Nephron (organoid): ENCODE results near the gene DMRT2.
A peak's percentile ranks its signal among the peaks of the same experiment; 100 is the strongest.

ENCODE experiments used
- H3K27ac Mint-ChIP-seq, 3 experiments: 2 replicates each; pipeline ENCODE4 v1.8.0; 2020; ENCODE audit warnings: mixed read lengths in 3 of 3, mild to moderate bottlenecking in 2 of 3, moderate library complexity in 1 of 3
- H3K27me3 Mint-ChIP-seq: 2 replicates; pipeline ENCODE4 v1.8.0; 2021; ENCODE audit warnings: low read depth, mild to moderate bottlenecking, moderate library complexity, mixed read lengths
- H3K36me3 Mint-ChIP-seq: 2 replicates; pipeline ENCODE4 v1.8.0; 2020; ENCODE audit warnings: low read depth, mixed read lengths
- H3K4me1 Mint-ChIP-seq: 2 replicates; pipeline ENCODE4 v1.8.0; 2020; ENCODE audit warnings: mixed read lengths
- H3K4me3 Mint-ChIP-seq, 3 experiments: 2 replicates each; pipeline ENCODE4 v1.8.0; 2020; ENCODE audit warnings: mild to moderate bottlenecking in 3 of 3, mixed read lengths in 3 of 3, moderate library complexity in 2 of 3
- H3K9me3 Mint-ChIP-seq: 2 replicates; pipeline ENCODE4 v1.8.0; 2020; ENCODE audit warnings: mixed read lengths
- TF ChIP-seq, protein P1 (sequence below), 3 experiments: fragments of 200-600 bp; sonication (generic); IDR thresholded peaks; one replicate each; pipeline ENCODE4 v1.5.0; 2021; ENCODE audit warnings: antibody characterized with exemption in 3 of 3; ENCODE audit not compliant: unreplicated experiment in 3 of 3

Gene DMRT2

GRCh38 chr9:1039589-1039988 is 10.6 kb upstream of the DMRT2 start:
- peaks cover 75% of the 10 kb centered on the region for H3K27me3 Mint-ChIP-seq
- H3K27ac Mint-ChIP-seq = no peak overlapping the region
- peak overlapping the region in 1 of 3 experiments; percentile 2 for H3K4me3 Mint-ChIP-seq
- TF ChIP-seq, protein P1, sequence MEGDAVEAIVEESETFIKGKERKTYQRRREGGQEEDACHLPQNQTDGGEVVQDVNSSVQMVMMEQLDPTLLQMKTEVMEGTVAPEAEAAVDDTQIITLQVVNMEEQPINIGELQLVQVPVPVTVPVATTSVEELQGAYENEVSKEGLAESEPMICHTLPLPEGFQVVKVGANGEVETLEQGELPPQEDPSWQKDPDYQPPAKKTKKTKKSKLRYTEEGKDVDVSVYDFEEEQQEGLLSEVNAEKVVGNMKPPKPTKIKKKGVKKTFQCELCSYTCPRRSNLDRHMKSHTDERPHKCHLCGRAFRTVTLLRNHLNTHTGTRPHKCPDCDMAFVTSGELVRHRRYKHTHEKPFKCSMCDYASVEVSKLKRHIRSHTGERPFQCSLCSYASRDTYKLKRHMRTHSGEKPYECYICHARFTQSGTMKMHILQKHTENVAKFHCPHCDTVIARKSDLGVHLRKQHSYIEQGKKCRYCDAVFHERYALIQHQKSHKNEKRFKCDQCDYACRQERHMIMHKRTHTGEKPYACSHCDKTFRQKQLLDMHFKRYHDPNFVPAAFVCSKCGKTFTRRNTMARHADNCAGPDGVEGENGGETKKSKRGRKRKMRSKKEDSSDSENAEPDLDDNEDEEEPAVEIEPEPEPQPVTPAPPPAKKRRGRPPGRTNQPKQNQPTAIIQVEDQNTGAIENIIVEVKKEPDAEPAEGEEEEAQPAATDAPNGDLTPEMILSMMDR (IDR thresholded peaks at IDR 0.05; ENCODE audit: unreplicated experiment in 3 of 3) = no peak
- H3K4me1 Mint-ChIP-seq = no peaks in the 10 kb centered on the region
- no peaks in the 10 kb centered on the region for H3K36me3 Mint-ChIP-seq
- no peaks in the 10 kb centered on the region for H3K9me3 Mint-ChIP-seq

- Mint-ChIP-seq H3K4me3 (peak overlapping the region; percentile 77 to 83 (median 79)), H3K27me3 (peaks cover 94% of the 10 kb centered on the region)
- TF ChIP-seq, protein P1 (IDR thresholded peaks at IDR 0.05; ENCODE audit: unreplicated experiment in 3 of 3) = peak; percentile 52 to 68 (median 56)
Observed at GRCh38 chr9:1042466-1042865, 7.7 kb upstream of the DMRT2 start.

DNA sequence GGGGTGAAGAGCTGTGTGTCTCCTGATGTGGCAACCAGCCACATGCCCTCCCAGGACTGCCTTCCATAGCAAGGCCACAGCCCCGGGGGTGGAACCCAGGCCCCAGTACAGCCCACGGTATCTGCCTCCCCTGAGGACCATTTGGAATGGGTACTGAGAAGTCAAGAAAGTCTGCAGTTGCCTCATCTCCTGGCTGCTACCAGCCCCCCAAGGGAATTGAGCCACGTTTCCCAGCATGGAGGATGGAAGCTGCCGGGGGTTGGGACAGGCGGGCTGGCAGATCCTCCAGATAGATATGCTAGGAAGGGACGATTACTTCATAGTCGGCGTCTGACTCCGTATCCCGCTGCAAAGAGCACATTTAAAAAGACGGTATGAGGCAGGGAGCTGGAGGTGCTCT is 5.5 kb upstream of the DMRT2 start:
- Mint-ChIP-seq H3K27me3 (peaks cover 100% of the 10 kb centered on the region), H3K9me3 (peaks cover 7% of the 10 kb centered on the region), H3K27ac (no peak overlapping the region), H3K36me3 (no peaks in the 10 kb centered on the region), H3K4me1 (peaks cover 26% of the 10 kb centered on the region), H3K4me3 (peak overlapping the region in 1 of 3 experiments; percentile 20)
- TF ChIP-seq, protein P1 (IDR thresholded peaks at IDR 0.05; ENCODE audit: unreplicated experiment in 3 of 3) = no peak

More at GRCh38 chr9:1042466-1042865, 7.7 kb upstream of the DMRT2 start:
- peaks cover 6% of the 10 kb centered on the region for H3K4me1 Mint-ChIP-seq
- no peak overlapping the region for H3K27ac Mint-ChIP-seq
- no peaks in the 10 kb centered on the region for H3K36me3 Mint-ChIP-seq
- peaks cover 4% of the 10 kb centered on the region for H3K9me3 Mint-ChIP-seq

DNA sequence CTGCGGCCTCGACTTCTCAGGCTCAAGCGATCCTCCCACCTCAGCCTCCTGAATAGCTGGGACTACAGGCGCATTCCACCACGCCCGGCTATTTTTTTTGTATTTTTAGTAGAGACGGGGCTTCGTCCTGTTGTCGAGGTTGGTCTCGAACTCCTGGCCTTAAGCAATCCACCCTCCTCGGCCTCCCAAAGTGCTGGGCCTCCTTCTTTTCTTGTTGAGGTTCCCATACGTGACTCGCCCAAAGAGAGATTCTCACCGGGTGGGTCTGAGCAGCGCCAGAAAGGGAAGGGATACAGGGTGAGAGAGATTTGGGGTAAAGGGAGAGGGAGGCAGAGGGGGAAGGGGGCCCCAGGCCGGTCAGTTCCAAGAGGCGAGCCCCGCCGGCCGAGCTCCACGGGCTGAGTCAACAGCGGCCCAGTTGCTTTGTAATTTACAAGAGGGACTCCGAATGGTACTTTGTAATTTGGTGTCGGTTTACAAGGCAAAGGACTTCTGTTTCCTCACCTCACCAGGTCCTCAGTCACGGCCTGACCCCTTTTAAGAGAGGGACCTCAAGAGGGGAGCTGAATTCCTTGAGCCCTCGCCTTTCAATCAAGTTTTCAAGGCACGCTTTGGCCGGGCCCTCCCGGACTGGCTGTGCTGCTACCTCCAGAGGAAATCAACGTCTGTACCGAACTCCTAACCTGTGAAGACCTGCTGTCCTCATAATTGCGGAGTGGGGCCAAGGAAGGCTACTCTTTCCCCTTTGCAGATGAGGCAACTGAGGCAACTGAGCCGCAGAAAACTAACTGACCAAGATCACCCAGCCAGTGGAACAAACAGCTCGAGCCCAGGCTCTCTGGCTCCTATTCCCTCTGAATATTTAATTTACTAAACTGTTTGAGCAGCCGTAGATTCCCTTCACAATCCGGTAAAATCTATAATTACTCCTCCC is 3.3 kb upstream of the DMRT2 start:
- peaks cover 99% of the 10 kb centered on the region for H3K27me3 Mint-ChIP-seq
- no peaks in the 10 kb centered on the region for H3K36me3 Mint-ChIP-seq
- H3K27ac Mint-ChIP-seq = peak overlapping the region in 1 of 3 experiments; percentile 46
- H3K4me1 Mint-ChIP-seq = peaks cover 38% of the 10 kb centered on the region
- TF ChIP-seq, protein P1 (IDR thresholded peaks at IDR 0.05; ENCODE audit: unreplicated experiment in 3 of 3) = no peak
- H3K4me3 Mint-ChIP-seq = peak overlapping the region; percentile 57 to 78 (median 59)
- H3K9me3 Mint-ChIP-seq = peaks cover 9% of the 10 kb centered on the region

GRCh38 chr9:1047591-1048230 is 2.4 kb upstream of the DMRT2 start:
- H3K27ac Mint-ChIP-seq = peak overlapping the region in 1 of 3 experiments; percentile 46
- H3K4me1 Mint-ChIP-seq = peaks cover 45% of the 10 kb centered on the region
- H3K9me3 Mint-ChIP-seq = peaks cover 9% of the 10 kb centered on the region
- TF ChIP-seq, protein P1 (IDR thresholded peaks at IDR 0.05; ENCODE audit: unreplicated experiment in 3 of 3) = no peak
- peaks cover 99% of the 10 kb centered on the region for H3K27me3 Mint-ChIP-seq
- peak overlapping the region; percentile 57 to 78 (median 59) for H3K4me3 Mint-ChIP-seq
- H3K36me3 Mint-ChIP-seq = no peaks in the 10 kb centered on the region
